GM12872 (cell line): Measurements from ENCODE around the gene CFAP73.

Experiments used
- CTCF ChIP-seq: IDR thresholded peaks from 3 replicates; pipeline ENCODE4 v1.5.1; 2011; ENCODE audit warnings: low read depth, mild to moderate bottlenecking, low read length, moderate library complexity; ENCODE audit not compliant: insufficient read depth

Gene CFAP73

GRCh38 chr12:113191227-113191626 is 41.7 kb downstream of the CFAP73 start:
- no peak for TF ChIP-seq CTCF

- no peak for TF ChIP-seq CTCF
These were observed 45.5 kb downstream of the CFAP73 start for GRCh38 chr12:113194971-113195391.

- TF ChIP-seq CTCF = no peak
These were observed 46.1 kb downstream of the CFAP73 start for GRCh38 chr12:113195598-113195997.

- TF ChIP-seq CTCF = no peak
These were observed 47.1 kb downstream of the CFAP73 start for GRCh38 chr12:113196582-113196981.

- TF ChIP-seq CTCF = peak; percentile 84
These were observed 47.5 kb downstream of the CFAP73 start for GRCh38 chr12:113196990-113197389.

GRCh38 chr12:113197518-113198077 is 48.1 kb downstream of the CFAP73 start:
- no peak for TF ChIP-seq CTCF

GRCh38 chr12:113198296-113198695 is 48.8 kb downstream of the CFAP73 start:
- TF ChIP-seq CTCF = no peak
